Measurements from ENCODE around the gene B4GALT2. TPM values are rescaled to one million over a fixed set of nuclear protein-coding genes. Genes with fewer than 3 reads are reported as not detected.
A peak's percentile ranks its signal among the peaks of the same experiment; 100 is the strongest.

B4GALT2 gene
- total and polyA plus RNA-seq, 9 of the 15 experiments (the other 6 are each of a cell fraction or from before 2014, with no cell fraction given), result 1.3 to 86.8 (median 43.8) TPM

DNA sequence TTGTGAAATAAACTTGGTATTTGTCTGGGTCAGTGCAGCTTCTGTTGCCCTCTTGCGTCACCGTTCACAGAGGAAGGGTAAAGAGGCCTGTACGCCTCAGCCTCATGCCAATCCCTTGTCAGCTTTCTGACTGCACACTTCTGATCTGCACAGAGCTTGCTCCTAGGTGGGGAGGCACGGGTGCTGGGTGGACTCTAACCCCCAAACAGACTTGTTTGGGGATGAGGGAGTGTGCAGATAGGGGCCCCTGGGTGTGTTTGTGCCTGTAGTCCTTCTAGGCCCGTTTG is 803 bp upstream of the B4GALT2 start (continued):
- TF ChIP-seq FOXA3 (CRISPR knock-in tag; conservative IDR thresholded peaks at IDR 0.05 in 1 of 2, IDR thresholded peaks at IDR 0.05 in 1 of 2) (0 out of 4 replicates have a peak, but pooled peaks of 1 of the 2 experiments have one; percentile 17), NFATC3 (IDR thresholded peaks at IDR 0.05) (no peak), RBM15 (IDR thresholded peaks at IDR 0.05; ENCODE audit: insufficient read depth, low read length) (no peak)
- TF ChIP-seq, protein P1, sequence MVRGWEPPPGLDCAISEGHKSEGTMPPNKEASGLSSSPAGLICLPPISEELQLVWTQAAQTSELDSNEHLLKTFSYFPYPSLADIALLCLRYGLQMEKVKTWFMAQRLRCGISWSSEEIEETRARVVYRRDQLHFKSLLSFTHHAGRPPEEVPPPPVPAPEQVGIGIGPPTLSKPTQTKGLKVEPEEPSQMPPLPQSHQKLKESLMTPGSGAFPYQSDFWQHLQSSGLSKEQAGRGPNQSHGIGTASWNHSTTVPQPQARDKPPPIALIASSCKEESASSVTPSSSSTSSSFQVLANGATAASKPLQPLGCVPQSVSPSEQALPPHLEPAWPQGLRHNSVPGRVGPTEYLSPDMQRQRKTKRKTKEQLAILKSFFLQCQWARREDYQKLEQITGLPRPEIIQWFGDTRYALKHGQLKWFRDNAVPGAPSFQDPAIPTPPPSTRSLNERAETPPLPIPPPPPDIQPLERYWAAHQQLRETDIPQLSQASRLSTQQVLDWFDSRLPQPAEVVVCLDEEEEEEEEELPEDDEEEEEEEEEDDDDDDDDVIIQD (CRISPR knock-in tag; IDR thresholded peaks at IDR 0.05), result no peak

DNA sequence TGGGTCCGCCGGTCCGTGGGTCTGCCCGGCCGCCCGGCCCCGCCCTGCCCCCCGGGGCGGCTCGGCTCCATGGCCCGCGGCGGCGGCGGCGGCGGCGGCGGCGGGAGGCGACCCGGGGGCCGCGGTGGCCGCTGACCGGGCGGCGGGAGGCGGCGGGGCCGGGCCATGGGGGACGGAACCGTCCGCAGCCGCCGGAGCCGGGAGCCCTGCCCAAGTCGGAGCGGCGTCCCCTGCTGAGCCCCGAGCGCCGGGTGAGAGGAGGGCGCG is 184 bp downstream of the B4GALT2 start:
- peak overlapping the region; percentile 86; the same call in 1 of the 2 replicates for H3K4me2 ChIP-seq (ENCODE audit: insufficient read depth, low read length)
- in situ Hi-C loops (cut with MboI), result no loop called here
- CTCF ChIA-PET (ENCODE audit: low intra/inter-chr PET ratio), result interaction anchor here (0.6 to 1.1 kb wide), 2 partner anchors 47 to 57 kb away, joined by 3 to 5 read pairs; no protein-coding TSS in a partner anchor
- TF ChIP-seq RBBP5 (IDR thresholded peaks at IDR 0.05; ENCODE audit: borderline replicate concordance, insufficient read depth, low read length, poor library complexity, severe bottlenecking), result peak; percentile 19
- TF ChIP-seq, protein P2, sequence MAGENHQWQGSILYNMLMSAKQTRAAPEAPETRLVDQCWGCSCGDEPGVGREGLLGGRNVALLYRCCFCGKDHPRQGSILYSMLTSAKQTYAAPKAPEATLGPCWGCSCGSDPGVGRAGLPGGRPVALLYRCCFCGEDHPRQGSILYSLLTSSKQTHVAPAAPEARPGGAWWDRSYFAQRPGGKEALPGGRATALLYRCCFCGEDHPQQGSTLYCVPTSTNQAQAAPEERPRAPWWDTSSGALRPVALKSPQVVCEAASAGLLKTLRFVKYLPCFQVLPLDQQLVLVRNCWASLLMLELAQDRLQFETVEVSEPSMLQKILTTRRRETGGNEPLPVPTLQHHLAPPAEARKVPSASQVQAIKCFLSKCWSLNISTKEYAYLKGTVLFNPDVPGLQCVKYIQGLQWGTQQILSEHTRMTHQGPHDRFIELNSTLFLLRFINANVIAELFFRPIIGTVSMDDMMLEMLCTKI (IDR thresholded peaks at IDR 0.05; ENCODE audit: partially characterized antibody), result no peak
- TF ChIP-seq, protein P3, sequence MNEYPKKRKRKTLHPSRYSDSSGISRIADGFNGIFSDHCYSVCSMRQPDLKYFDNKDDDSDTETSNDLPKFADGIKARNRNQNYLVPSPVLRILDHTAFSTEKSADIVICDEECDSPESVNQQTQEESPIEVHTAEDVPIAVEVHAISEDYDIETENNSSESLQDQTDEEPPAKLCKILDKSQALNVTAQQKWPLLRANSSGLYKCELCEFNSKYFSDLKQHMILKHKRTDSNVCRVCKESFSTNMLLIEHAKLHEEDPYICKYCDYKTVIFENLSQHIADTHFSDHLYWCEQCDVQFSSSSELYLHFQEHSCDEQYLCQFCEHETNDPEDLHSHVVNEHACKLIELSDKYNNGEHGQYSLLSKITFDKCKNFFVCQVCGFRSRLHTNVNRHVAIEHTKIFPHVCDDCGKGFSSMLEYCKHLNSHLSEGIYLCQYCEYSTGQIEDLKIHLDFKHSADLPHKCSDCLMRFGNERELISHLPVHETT (CRISPR knock-in tag; conservative IDR thresholded peaks at IDR 0.05 in 1 of 2, IDR thresholded peaks at IDR 0.05 in 1 of 2), result peak in 1 of 2 experiments; percentile 87; a peak in 1 of 4 replicates
- TF ChIP-seq CBFA2T3 (IDR thresholded peaks at IDR 0.05), result no peak
- no peak for TF ChIP-seq ZNF324 (CRISPR knock-in tag; IDR thresholded peaks at IDR 0.05)
- TF ChIP-seq, protein P4, sequence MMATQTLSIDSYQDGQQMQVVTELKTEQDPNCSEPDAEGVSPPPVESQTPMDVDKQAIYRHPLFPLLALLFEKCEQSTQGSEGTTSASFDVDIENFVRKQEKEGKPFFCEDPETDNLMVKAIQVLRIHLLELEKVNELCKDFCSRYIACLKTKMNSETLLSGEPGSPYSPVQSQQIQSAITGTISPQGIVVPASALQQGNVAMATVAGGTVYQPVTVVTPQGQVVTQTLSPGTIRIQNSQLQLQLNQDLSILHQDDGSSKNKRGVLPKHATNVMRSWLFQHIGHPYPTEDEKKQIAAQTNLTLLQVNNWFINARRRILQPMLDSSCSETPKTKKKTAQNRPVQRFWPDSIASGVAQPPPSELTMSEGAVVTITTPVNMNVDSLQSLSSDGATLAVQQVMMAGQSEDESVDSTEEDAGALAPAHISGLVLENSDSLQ (IDR thresholded peaks at IDR 0.05), result no peak
- no peak for TF ChIP-seq STAT5B (CRISPR knock-in tag; IDR thresholded peaks at IDR 0.05)
- TF ChIP-seq NFIC (IDR thresholded peaks at IDR 0.05), result no peak
- TF ChIP-seq TFAM (CRISPR knock-in tag; conservative IDR thresholded peaks at IDR 0.05), result no peak
- 0 out of 2 replicates have a peak, but pooled peaks have one; percentile 2 for TF ChIP-seq RBFOX2 (IDR thresholded peaks at IDR 0.05; ENCODE audit: low read depth, low read length)
- no peak for TF ChIP-seq ZC3H4 (CRISPR knock-in tag; IDR thresholded peaks at IDR 0.05; ENCODE audit: borderline replicate concordance)

More for the DNA sequence above, 184 bp downstream of the B4GALT2 start:
- Histone ChIP-seq H3K4me3 (peak overlapping the region; percentile 47), H3K9ac (ENCODE audit: insufficient read depth in 1 of 2, low read depth in 2 of 2, low read length in 2 of 2) (peak overlapping the region; percentile 75 to 99; a peak in 3 of 4 replicates), H2AFZ (ENCODE audit: low read depth, low read length) (no peak overlapping the region), H3K9me3 (replicated peaks; ENCODE audit: control insufficient read depth, insufficient read depth, low read depth, low read length) (no peaks in the 10 kb centered on the region), H3K4me1 (replicated peaks in 1 of 2; ENCODE audit: control insufficient read depth in 2 of 2, insufficient read depth in 2 of 2, low read length in 2 of 2) (peaks cover 48 to 86% of the 10 kb centered on the region in 2 experiments), H3K9me1 (ENCODE audit: control insufficient read depth, insufficient read depth, low read length) (peaks cover 21% of the 10 kb centered on the region), H3K79me2 (ENCODE audit: control insufficient read depth, insufficient read depth, low read length) (peaks cover 81% of the 10 kb centered on the region), H3K27me3 (ENCODE audit: control insufficient read depth in 2 of 2, insufficient read depth in 2 of 2, low read length in 2 of 2) (no peaks in the 10 kb centered on the region), H3K36me3 (ENCODE audit: control insufficient read depth, insufficient read depth, low read length) (peaks cover 68% of the 10 kb centered on the region), H4K20me1 (replicated peaks; ENCODE audit: control insufficient read depth, insufficient read depth, low read length) (peaks cover 33% of the 10 kb centered on the region), H3K27ac (ENCODE audit: extremely low read depth, low read depth, low read length) (peak overlapping the region; percentile 79; the same call in 1 of the 3 replicates)
- DNase-seq (ENCODE audit: extremely low read depth in 1 of 4, low spot score in 3 of 4), result no peak
- ATAC-seq, result no peak
- FAIRE-seq, result no peak
- intact Hi-C loops (cut with micrococcal nuclease), result no loop called here
- BruUV-seq (replicated peaks), result no TSS peak
- WGBS (ENCODE audit: insufficient coverage, low coverage, missing lambda C conversion rate), result no CpG with 5 or more reads among the region's 45 CpGs
- POLR2A ChIA-PET, result interaction anchor here (1.1 kb wide), 1 partner anchor 11 kb away, joined by 3 read pairs; no protein-coding TSS in a partner anchor

Data from K562 (cell line).